Measurements from ENCODE around the gene LINGO3. TPM values are rescaled to one million over a fixed set of nuclear protein-coding genes. Genes with fewer than 3 reads are reported as not detected.

The LINGO3 gene
- total RNA-seq, 4 donors from 2014 or later: 0.39 TPM; not detected in 3

DNA sequence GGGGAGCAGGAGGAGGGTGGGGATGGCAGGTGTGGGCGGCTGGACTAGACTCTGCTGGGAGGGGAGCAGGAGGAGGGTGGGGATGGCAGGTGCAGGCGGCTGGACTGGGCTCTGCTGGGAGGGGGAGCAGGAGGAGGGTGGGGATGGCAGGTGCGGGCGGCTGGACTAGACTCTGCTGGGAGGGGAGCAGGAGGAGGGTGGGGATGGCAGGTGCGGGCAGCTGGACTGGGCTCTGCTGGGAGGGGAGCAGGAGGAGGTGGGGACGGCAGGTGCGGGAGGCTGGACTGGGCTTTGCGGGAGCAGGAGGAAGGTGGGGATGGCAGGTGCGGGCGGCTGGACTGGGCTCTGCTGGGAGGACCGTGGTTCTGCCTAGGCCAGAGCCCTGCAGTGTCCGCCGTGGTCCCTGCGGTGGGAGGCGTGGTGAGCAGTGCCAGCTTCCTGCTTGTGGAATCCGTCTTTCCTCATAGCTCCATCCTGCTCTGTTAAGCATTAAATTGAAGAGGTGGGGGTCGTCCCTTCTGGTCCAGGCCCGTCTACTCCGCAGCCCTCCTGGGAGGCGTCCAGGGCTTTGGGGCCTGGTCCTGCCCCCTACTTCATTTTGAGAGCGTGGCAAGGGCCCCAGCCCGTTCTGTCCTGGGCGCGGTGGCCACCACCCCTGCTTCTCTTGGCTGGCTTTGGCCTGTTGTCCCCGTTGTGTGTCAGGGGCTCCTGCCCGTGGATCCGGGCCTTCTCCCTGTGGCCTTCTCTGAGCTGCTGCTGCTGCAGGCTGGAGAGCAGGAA, 25.3 kb upstream of the LINGO3 start:
- H3K9me3 ChIP-seq: no peaks in the 10 kb centered on the region
- DNase-seq (ENCODE audit: low spot score in 2 of 2): no peak
- peaks cover 0 to 10% (median 0%) of the 10 kb centered on the region in 3 donors for H3K36me3 ChIP-seq
- TF ChIP-seq POLR2A (IDR thresholded peaks at IDR 0.05): no peak
- TF ChIP-seq, protein P1, sequence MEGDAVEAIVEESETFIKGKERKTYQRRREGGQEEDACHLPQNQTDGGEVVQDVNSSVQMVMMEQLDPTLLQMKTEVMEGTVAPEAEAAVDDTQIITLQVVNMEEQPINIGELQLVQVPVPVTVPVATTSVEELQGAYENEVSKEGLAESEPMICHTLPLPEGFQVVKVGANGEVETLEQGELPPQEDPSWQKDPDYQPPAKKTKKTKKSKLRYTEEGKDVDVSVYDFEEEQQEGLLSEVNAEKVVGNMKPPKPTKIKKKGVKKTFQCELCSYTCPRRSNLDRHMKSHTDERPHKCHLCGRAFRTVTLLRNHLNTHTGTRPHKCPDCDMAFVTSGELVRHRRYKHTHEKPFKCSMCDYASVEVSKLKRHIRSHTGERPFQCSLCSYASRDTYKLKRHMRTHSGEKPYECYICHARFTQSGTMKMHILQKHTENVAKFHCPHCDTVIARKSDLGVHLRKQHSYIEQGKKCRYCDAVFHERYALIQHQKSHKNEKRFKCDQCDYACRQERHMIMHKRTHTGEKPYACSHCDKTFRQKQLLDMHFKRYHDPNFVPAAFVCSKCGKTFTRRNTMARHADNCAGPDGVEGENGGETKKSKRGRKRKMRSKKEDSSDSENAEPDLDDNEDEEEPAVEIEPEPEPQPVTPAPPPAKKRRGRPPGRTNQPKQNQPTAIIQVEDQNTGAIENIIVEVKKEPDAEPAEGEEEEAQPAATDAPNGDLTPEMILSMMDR (IDR thresholded peaks at IDR 0.05): no peak
- no peak for TF ChIP-seq EP300 (IDR thresholded peaks at IDR 0.05)
- no peaks in the 10 kb centered on the region for H3K27me3 ChIP-seq
- no peak overlapping the region for H3K4me3 ChIP-seq
- H3K4me1 ChIP-seq: peaks cover 0 to 72% (median 33%) of the 10 kb centered on the region in 4 donors
- WGBS, 2 donors: 68 to 74% methylated on average over 26 of the region's 27 CpGs
- H3K27ac ChIP-seq: peak overlapping the region in 2 of 4 donors; percentile 35 to 76

DNA sequence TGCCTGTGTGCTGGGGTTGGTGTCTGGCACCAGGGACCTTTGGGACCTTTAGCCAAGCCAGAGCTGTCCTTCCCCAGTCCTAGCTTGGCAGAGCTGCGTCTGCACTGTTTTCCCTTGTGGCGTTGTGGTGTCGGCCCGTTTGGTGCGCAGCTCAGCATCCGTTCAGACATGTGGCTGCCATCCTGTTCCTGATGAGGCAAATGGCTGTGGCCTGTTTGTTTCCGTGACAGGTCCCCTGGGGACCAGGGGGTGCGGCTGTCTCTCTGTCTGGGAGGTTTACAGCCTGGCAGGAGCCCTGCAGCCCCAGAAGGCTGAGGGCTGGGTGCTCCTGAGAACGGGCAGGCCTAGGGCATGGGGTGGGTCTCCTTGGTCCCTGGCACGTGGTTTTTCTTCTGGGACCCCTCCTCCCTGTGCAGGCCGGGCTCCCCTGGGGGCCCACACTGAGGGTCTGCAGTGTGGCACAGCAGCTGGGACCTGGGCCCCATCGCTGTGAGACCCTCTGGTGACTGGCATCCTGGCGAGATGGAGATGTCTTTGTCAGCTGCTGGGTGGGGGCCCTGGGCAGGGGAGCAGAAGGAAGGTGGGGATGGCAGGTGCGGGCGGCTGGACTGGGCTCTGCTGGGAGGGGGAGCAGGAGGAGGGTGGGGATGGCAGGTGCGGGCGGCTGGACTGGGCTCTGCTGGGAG, 24.5 kb upstream of the LINGO3 start:
- no peak for TF ChIP-seq EP300 (IDR thresholded peaks at IDR 0.05)
- TF ChIP-seq, protein P1 (IDR thresholded peaks at IDR 0.05): no peak
- no peak for TF ChIP-seq POLR2A (IDR thresholded peaks at IDR 0.05)
- H3K36me3 ChIP-seq: peaks cover 0 to 10% (median 0%) of the 10 kb centered on the region in 3 donors
- no peaks in the 10 kb centered on the region for H3K9me3 ChIP-seq
- H3K4me3 ChIP-seq: no peak overlapping the region
- H3K27me3 ChIP-seq: no peaks in the 10 kb centered on the region
- peaks cover 0 to 70% (median 37%) of the 10 kb centered on the region in 4 donors for H3K4me1 ChIP-seq
- peak overlapping the region in 3 of 4 donors; percentile 27 to 76 (median 42) for H3K27ac ChIP-seq
- 64 to 81% methylated on average over 13 to 16 of the region's 17 CpGs for WGBS, 2 donors
- DNase-seq (ENCODE audit: low spot score in 2 of 2): no peak

DNA sequence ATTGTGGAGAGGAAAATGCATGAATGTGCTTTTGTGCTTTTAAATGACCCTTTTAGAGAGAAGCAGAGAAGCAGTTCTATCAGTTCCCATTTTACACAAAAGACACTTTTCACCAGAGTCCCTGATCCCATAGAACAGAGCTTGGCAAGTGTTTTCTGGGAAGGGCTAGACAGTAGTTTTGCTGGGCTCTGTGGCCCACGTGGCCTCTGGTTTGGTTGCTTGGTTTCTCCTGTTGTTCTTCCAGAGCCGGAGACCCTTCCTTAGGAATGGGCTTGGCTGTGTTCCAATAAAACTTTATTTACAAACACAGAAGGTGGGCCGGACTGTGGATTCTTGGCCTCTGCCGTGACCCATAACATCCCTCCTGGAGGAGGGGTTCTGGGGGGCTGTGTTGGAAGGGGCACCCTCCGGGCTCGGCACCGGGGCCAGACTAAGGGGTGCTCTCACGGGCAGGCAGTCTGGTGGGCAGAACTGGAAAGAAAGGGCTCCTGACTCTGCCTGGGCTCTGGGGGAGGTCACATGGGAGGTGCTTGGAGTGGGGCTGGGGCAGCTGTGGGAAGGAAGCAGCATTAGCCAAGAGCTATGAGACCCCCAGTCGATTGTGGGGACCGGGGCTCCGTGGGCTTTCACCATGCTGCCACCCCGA, 23.8 kb upstream of the LINGO3 start:
- no peaks in the 10 kb centered on the region for H3K9me3 ChIP-seq
- no peak for DNase-seq (ENCODE audit: low spot score in 2 of 2)
- 51 to 56% methylated on average over 12 of the region's 12 CpGs for WGBS, 2 donors
- no peak for TF ChIP-seq EP300 (IDR thresholded peaks at IDR 0.05)
- TF ChIP-seq, protein P1 (IDR thresholded peaks at IDR 0.05): no peak
- no peak for TF ChIP-seq POLR2A (IDR thresholded peaks at IDR 0.05)
- H3K27ac ChIP-seq: peak overlapping the region in 3 of 4 donors; percentile 27 to 76 (median 42)
- peaks cover 0 to 6% (median 0%) of the 10 kb centered on the region in 3 donors for H3K36me3 ChIP-seq
- H3K4me3 ChIP-seq: no peak overlapping the region
- H3K27me3 ChIP-seq: no peaks in the 10 kb centered on the region
- peaks cover 0 to 71% (median 45%) of the 10 kb centered on the region in 4 donors for H3K4me1 ChIP-seq

DNA sequence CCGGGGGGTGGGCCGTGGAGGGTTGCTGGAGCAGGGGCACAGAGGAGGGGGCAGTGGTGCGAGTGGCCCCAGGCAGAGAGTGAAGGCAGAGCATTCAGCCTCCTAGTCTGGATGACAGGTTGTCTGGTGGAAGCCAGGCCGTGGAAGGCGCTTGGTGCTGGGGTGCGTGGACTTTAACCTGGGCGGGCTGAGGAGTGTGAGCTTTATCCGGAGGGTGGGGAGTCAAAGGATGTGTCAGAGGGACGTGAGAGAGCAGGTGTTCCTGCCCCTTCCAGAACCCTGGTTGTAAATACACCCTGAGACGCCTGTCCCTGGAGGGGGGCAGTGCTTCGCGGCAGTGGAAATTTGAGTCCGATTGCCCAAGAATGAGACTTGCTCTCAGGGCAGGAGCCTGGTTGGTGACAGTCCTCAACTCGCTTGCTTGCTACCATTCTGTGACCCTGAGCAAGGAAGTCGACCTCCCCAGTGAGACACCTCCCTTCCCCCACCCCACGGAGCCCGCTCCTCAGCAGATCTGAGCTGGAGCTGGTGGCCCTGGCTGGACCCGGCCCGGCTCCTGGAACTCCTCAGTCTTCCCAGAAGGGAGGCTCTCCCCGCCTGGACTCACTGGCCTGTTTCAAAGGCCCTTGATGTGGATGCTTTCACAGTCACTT, 22.8 kb upstream of the LINGO3 start:
- Histone ChIP-seq H3K27me3 (no peaks in the 10 kb centered on the region), H3K36me3 (peaks cover 0 to 9% (median 0%) of the 10 kb centered on the region in 3 donors), H3K27ac (peak overlapping the region in 3 of 4 donors; percentile 27 to 76 (median 42)), H3K9me3 (no peaks in the 10 kb centered on the region), H3K4me1 (peaks cover 0 to 79% (median 47%) of the 10 kb centered on the region in 4 donors), H3K4me3 (no peak overlapping the region)
- DNase-seq (ENCODE audit: low spot score in 2 of 2): no peak
- 60 to 63% methylated on average over 18 to 20 of the region's 20 CpGs for WGBS, 2 donors
- TF ChIP-seq POLR2A (IDR thresholded peaks at IDR 0.05) (no peak), EP300 (IDR thresholded peaks at IDR 0.05) (no peak)
- TF ChIP-seq, protein P1 (IDR thresholded peaks at IDR 0.05): no peak
